ENCODE measurements around the gene WDHD1. TPM values are rescaled to one million over a fixed set of nuclear protein-coding genes. Genes with fewer than 3 reads are reported as not detected.

The WDHD1 gene
- total RNA-seq, 1 donor from 2014 or later: 9.3 TPM

DNA sequence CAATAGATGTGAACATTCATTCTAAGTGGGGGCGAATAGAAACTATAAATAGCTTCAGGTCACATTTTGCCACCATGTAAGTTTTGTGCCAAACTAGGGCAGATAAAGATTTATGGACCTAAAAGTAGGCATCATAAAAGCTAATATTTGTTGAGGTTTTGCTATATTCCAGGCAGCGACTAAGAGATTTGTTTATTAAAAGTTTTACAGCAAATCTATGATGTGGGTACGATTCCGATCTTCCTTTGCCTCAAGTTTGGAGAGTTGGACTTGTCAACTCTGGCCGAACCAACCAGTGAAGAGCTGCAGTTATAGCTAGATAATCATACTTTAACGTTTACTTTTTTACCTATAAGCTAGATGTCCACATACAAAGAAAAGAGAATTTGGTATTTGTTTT lies 26.1 kb upstream of the WDHD1 start:
- ChIA-PET CTCF (interaction anchor here (1.1 to 3.2 kb wide), 2 partner anchors 13 to 19 kb away, joined by 3 to 35 read pairs; no protein-coding TSS in a partner anchor), POLR2A (interaction anchor here (1.0 to 6.8 kb wide), 5 partner anchors 12 to 108 kb away, joined by 3 to 112 read pairs (median 33); partner anchors contain the start of genes SOCS4 and WDHD1)
- no peak for ATAC-seq (ENCODE audit: low read depth)
- Mint-ChIP-seq H3K9me3 (no peaks in the 10 kb centered on the region), H3K27me3 (no peaks in the 10 kb centered on the region), H3K27ac (peak overlapping the region; percentile 95), H3K4me3 (peak overlapping the region; percentile 94), H3K36me3 (ENCODE audit: low read depth) (peaks cover 41% of the 10 kb centered on the region), H3K4me1 (peaks cover 42% of the 10 kb centered on the region)
- TF ChIP-seq, protein P1, sequence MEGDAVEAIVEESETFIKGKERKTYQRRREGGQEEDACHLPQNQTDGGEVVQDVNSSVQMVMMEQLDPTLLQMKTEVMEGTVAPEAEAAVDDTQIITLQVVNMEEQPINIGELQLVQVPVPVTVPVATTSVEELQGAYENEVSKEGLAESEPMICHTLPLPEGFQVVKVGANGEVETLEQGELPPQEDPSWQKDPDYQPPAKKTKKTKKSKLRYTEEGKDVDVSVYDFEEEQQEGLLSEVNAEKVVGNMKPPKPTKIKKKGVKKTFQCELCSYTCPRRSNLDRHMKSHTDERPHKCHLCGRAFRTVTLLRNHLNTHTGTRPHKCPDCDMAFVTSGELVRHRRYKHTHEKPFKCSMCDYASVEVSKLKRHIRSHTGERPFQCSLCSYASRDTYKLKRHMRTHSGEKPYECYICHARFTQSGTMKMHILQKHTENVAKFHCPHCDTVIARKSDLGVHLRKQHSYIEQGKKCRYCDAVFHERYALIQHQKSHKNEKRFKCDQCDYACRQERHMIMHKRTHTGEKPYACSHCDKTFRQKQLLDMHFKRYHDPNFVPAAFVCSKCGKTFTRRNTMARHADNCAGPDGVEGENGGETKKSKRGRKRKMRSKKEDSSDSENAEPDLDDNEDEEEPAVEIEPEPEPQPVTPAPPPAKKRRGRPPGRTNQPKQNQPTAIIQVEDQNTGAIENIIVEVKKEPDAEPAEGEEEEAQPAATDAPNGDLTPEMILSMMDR (IDR thresholded peaks at IDR 0.05): no peak
- intact Hi-C loops (cut with micrococcal nuclease): loop anchor here (5.0 kb wide), 1 partner anchor 566 kb away; the partner anchor contains the start of gene GMFB
- no peak for DNase-seq

- Mint-ChIP-seq H3K27ac (peak overlapping the region; percentile 95), H3K27me3 (no peaks in the 10 kb centered on the region), H3K4me1 (peaks cover 40% of the 10 kb centered on the region), H3K36me3 (ENCODE audit: low read depth) (peaks cover 37% of the 10 kb centered on the region), H3K4me3 (peak overlapping the region; percentile 94), H3K9me3 (no peaks in the 10 kb centered on the region)
- ChIA-PET POLR2A (interaction anchor here (0.5 to 6.8 kb wide), 19 partner anchors 13 to 1066 kb away, joined by 3 to 112 read pairs (median 9); partner anchors contain the start of genes GCH1, LGALS3, PELI2 and SOCS4), CTCF (interaction anchor here (1.1 to 3.2 kb wide), 4 partner anchors 13 to 302 kb away, joined by 3 to 35 read pairs (median 8); partner anchors contain the start of genes SOCS4 and WDHD1)
- DNase-seq (no peak), ATAC-seq (ENCODE audit: low read depth) (no peak)
- intact Hi-C loops (cut with micrococcal nuclease): loop anchor here (1.0 to 5.0 kb wide), 2 partner anchors 20 to 565 kb away; partner anchors contain the start of gene GMFB
- TF ChIP-seq, protein P1 (IDR thresholded peaks at IDR 0.05): no peak
Measured at GRCh38 chr14:55052269-55052930, 25.5 kb upstream of the WDHD1 start.

DNA sequence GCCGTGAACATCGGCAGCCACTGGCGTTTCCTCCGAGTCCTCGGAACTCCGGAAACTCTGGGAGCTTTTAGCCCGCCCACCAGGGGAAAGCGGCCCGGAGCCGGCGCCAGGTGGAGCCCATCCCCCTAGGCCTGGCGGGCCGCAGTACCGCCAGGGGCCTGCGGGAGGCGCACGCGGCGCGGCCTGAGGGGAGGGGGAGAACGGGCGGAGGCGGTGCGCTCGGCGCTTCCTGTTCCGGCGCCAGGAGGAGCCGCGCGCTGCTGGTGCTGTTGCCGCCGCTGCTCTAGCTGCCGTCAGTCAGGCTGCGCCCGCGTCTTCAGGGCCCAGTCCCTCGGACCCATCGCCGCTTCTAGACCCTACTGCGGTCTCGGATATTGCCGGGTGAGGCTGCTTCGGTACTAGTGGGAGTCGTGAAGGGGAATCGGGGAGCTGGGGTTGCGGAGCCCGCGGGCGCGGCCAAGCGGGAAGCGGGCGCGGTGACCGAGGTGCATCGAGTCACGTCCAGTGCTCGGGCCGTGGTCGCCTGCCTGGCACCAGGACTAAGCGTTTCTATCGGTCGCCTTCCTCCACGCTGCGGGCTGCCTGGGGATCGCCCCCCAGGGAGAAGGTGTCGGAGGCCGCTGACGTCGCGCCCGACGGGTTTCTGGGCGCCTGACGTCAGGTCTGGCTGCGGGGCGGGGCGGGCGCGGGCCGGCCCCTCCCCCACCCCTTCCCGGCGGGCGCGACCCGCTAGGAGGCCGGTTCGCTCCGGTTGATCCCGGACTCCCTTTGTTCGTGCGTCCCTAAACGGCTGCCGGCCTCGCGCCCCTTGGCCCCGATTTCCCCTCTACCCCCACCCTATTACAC lies 24.7 kb upstream of the WDHD1 start, which contains the start of gene MAPK1IP1L:
Gene MAPK1IP1L, plus strand, starts transcription at position 225 of the 846 bp plus-strand sequence. CDS start 10,037 bp downstream, outside the sequence.
- TF ChIP-seq, protein P1 (IDR thresholded peaks at IDR 0.05): peak; percentile 75
- peak within 1 kb of the TSS; percentile 94 for H3K4me3 Mint-ChIP-seq
- POLR2A ChIA-PET: interaction anchor here (0.5 to 6.8 kb wide), 34 partner anchors 9 to 1899 kb away, joined by 3 to 112 read pairs (median 6); partner anchors contain the start of genes CGRRF1, DDHD1, GCH1 and LGALS3
- DNase-seq (peak; percentile 97), ATAC-seq (ENCODE audit: low read depth) (peak; percentile 94)
- CTCF ChIA-PET: interaction anchor here (0.6 to 3.2 kb wide), 26 partner anchors 8 to 302 kb away, joined by 3 to 41 read pairs (median 5); partner anchors contain the start of genes SOCS4 and WDHD1
- no peaks in the 10 kb centered on the region for H3K27me3 Mint-ChIP-seq
- H3K4me1 Mint-ChIP-seq: peaks cover 39% of the 10 kb centered on the region
- intact Hi-C loops (cut with micrococcal nuclease): loop anchor here (1.0 to 5.0 kb wide), 10 partner anchors 21 to 564 kb away; partner anchors contain the start of genes FBXO34, GCH1, GMFB and LGALS3
- no peaks in the 10 kb centered on the region for H3K9me3 Mint-ChIP-seq
- H3K27ac Mint-ChIP-seq: peak within 1 kb of the TSS; percentile 95
- H3K36me3 Mint-ChIP-seq (ENCODE audit: low read depth): peaks cover 35% of the 10 kb centered on the region

DNA sequence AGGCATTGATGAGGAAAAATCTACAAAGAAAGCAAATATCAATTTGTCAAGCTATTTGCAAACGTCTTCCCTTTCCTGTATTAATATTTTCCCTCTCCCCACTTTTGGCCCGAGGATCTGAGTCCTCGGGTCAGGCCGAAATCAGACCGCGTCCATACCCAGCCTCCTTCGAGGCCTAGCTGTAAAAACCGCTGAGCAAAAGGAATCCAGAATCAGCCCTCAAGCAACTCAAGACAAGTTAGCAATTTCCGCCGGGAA lies 24.2 kb upstream of the WDHD1 start:
- no peaks in the 10 kb centered on the region for H3K27me3 Mint-ChIP-seq
- peak; percentile 3 for ATAC-seq (ENCODE audit: low read depth)
- H3K4me3 Mint-ChIP-seq: peak overlapping the region; percentile 94
- H3K4me1 Mint-ChIP-seq: peaks cover 35% of the 10 kb centered on the region
- no peak for DNase-seq
- ChIA-PET CTCF (interaction anchor here (0.6 to 3.2 kb wide), 26 partner anchors 8 to 303 kb away, joined by 3 to 41 read pairs (median 5); partner anchors contain the start of genes SOCS4 and WDHD1), POLR2A (interaction anchor here (0.6 to 6.8 kb wide), 31 partner anchors 9 to 1898 kb away, joined by 3 to 112 read pairs (median 6); partner anchors contain the start of genes CGRRF1, DDHD1, GCH1 and LGALS3)
- TF ChIP-seq, protein P1 (IDR thresholded peaks at IDR 0.05): no peak
- H3K9me3 Mint-ChIP-seq: no peaks in the 10 kb centered on the region
- intact Hi-C loops (cut with micrococcal nuclease): loop anchor here (1.0 to 5.0 kb wide), 9 partner anchors 24 to 564 kb away; partner anchors contain the start of genes FBXO34, GCH1, GMFB and LGALS3
- H3K27ac Mint-ChIP-seq: peak overlapping the region; percentile 95
- H3K36me3 Mint-ChIP-seq (ENCODE audit: low read depth): peaks cover 33% of the 10 kb centered on the region
